GM23338 (cell line): ENCODE data around the gene DENND2A. TPM values are rescaled to one million over a fixed set of nuclear protein-coding genes. Genes with fewer than 3 reads are reported as not detected.

Source experiments
- ATAC-seq: fragments of 200-7000 bp; cut with Tn5 transposase; 3 replicates; pipeline ENCODE4 v1.9.1; 2020
- DNase-seq: peaks from one replicate; pipeline ENCODE4 v3.0.0-alpha.2; 2015; ENCODE audit warnings: low spot score
- H2AFZ ChIP-seq: fragments of 200-600 bp; sonication (generic); 2 replicates; pipeline ENCODE4 v1.8.0; 2016; ENCODE audit warnings: antibody characterized with exemption, mild to moderate bottlenecking, moderate library complexity
- H3F3A ChIP-seq: fragments of 200-600 bp; sonication (generic); replicated peaks from 2 replicates; pipeline ENCODE4 v1.8.0; 2017; ENCODE audit warnings: antibody characterized with exemption, mixed run types, low read depth
- H3K27ac ChIP-seq: fragments of 200-600 bp; sonication (generic); 2 replicates; pipeline ENCODE4 v1.6.1; 2016; ENCODE audit warnings: low read depth
- H3K27me3 ChIP-seq: fragments of 200-600 bp; sonication (generic); 2 replicates; pipeline ENCODE4 v1.8.0; 2016; ENCODE audit warnings: mild to moderate bottlenecking, mixed run types, moderate library complexity; ENCODE audit not compliant: insufficient read depth
- H3K36me3 ChIP-seq: fragments of 200-600 bp; sonication (generic); 2 replicates; pipeline ENCODE4 v1.8.0; 2016; ENCODE audit warnings: mild to moderate bottlenecking; ENCODE audit not compliant: insufficient read depth
- H3K4me1 ChIP-seq: fragments of 200-600 bp; sonication (generic); 2 replicates; pipeline ENCODE4 v1.8.0; 2016; ENCODE audit warnings: mild to moderate bottlenecking, moderate library complexity; ENCODE audit not compliant: insufficient read depth
- H3K4me2 ChIP-seq: fragments of 200-600 bp; sonication (generic); 2 replicates; pipeline ENCODE4 v1.7.1; 2017; ENCODE audit warnings: mixed run types
- H3K4me3 ChIP-seq: fragments of 200-600 bp; sonication (generic); 2 replicates; pipeline ENCODE4 v1.6.1; 2016; ENCODE audit warnings: mixed run types
- H3K79me2 ChIP-seq: fragments of 200-600 bp; sonication (generic); replicated peaks from 2 replicates; pipeline ENCODE4 v1.8.0; 2017; ENCODE audit warnings: mild to moderate bottlenecking; ENCODE audit not compliant: insufficient read depth
- H3K9me2 ChIP-seq: fragments of 200-600 bp; sonication (generic); 2 replicates; pipeline ENCODE4 v1.8.0; 2017; ENCODE audit not compliant: insufficient read depth
- H4K20me1 ChIP-seq: fragments of 200-600 bp; sonication (generic); replicated peaks from 2 replicates; pipeline ENCODE4 v1.8.0; 2017; ENCODE audit warnings: mild to moderate bottlenecking; ENCODE audit not compliant: insufficient read depth
- H3K27ac Mint-ChIP-seq: 2 replicates; pipeline ENCODE4 v1.8.0; 2020; ENCODE audit warnings: inconsistent platforms, mild to moderate bottlenecking, moderate library complexity, mixed read lengths
- H3K27me3 Mint-ChIP-seq: 3 replicates; pipeline ENCODE4 v1.8.0; 2022; ENCODE audit warnings: low read depth, mild to moderate bottlenecking, moderate library complexity, mixed read lengths, inconsistent platforms; ENCODE audit not compliant: insufficient read depth, poor library complexity
- H3K36me3 Mint-ChIP-seq: 3 replicates; pipeline ENCODE4 v1.8.0; 2021; ENCODE audit warnings: low read depth, mild to moderate bottlenecking, inconsistent platforms, moderate library complexity, mixed read lengths
- H3K4me1 Mint-ChIP-seq: 3 replicates; pipeline ENCODE4 v1.8.0; 2020; ENCODE audit warnings: mild to moderate bottlenecking, inconsistent platforms, mixed read lengths
- H3K4me3 Mint-ChIP-seq: 3 replicates; pipeline ENCODE4 v1.8.0; 2021; ENCODE audit warnings: moderate library complexity, mild to moderate bottlenecking, inconsistent platforms, mixed read lengths
- H3K9me3 Mint-ChIP-seq: 3 replicates; pipeline ENCODE4 v1.8.0; 2020; ENCODE audit warnings: moderate library complexity, mild to moderate bottlenecking, inconsistent platforms, mixed read lengths
- CREB1 ChIP-seq: fragments of 250-450 bp; sonication (Bioruptor Pico); IDR thresholded peaks from 2 replicates; pipeline ENCODE4 v1.5.0; 2020; ENCODE audit warnings: low read depth, mild to moderate bottlenecking, moderate library complexity
- EZH2phosphoT487 ChIP-seq: fragments of 200-600 bp; sonication (generic); IDR thresholded peaks from one replicate; pipeline ENCODE4 v1.8.1; 2018; ENCODE audit warnings: antibody characterized with exemption; ENCODE audit not compliant: unreplicated experiment
- JUNB ChIP-seq: IDR thresholded peaks from one replicate; pipeline ENCODE4 v1.6.1; 2016; ENCODE audit warnings: antibody characterized with exemption; ENCODE audit not compliant: unreplicated experiment
- ZNF114 ChIP-seq: fragments of 250-450 bp; sonication (Bioruptor Pico); IDR thresholded peaks from 2 replicates; pipeline ENCODE4 v1.5.0; 2020; ENCODE audit warnings: mild to moderate bottlenecking, moderate library complexity
- ZNF331 ChIP-seq: fragments of 250-450 bp; sonication (Bioruptor Pico); IDR thresholded peaks from 2 replicates; pipeline ENCODE4 v1.5.0; 2020; ENCODE audit warnings: low read depth, mild to moderate bottlenecking, moderate library complexity
- polyA plus RNA-seq: library from polyadenylated mRNA; unstranded; fragments of >200 nt; fragmentation: Nextera tagmentation; extraction: Ambion mirVana; gene quantifications from 2 replicates; pipeline ENCODE4 v1.2.1, GENCODE V29; 2016
- total RNA-seq: library from RNA; depleted of rRNA; stranded (reverse); fragments of >200 nt; shearing (Covaris generic); gene quantifications from 2 replicates; pipeline ENCODE4 v1.2.3, GENCODE V29; 2014
- TF ChIP-seq, protein P1 (sequence below), 2 experiments: fragments of 200-600 bp in 1 of 2; sonication (generic) in 1 of 2; conservative IDR thresholded peaks; 2 replicates each; pipeline versions ENCODE4 v1.5.1 to v1.6.1; 2016 to 2017; ENCODE audit warnings: antibody characterized with exemption in 2 of 2, low read depth in 2 of 2, mild to moderate bottlenecking in 2 of 2, moderate library complexity in 1 of 2
- TF ChIP-seq, protein P2 (sequence below): fragments of 250-450 bp; sonication (Bioruptor Pico); IDR thresholded peaks from 2 replicates; pipeline ENCODE4 v1.5.0; 2020; ENCODE audit warnings: mild to moderate bottlenecking, moderate library complexity

The DENND2A gene
- total and polyA plus RNA-seq, 2 experiments from 2014 or later = 1.7 to 5.6 TPM

DNA sequence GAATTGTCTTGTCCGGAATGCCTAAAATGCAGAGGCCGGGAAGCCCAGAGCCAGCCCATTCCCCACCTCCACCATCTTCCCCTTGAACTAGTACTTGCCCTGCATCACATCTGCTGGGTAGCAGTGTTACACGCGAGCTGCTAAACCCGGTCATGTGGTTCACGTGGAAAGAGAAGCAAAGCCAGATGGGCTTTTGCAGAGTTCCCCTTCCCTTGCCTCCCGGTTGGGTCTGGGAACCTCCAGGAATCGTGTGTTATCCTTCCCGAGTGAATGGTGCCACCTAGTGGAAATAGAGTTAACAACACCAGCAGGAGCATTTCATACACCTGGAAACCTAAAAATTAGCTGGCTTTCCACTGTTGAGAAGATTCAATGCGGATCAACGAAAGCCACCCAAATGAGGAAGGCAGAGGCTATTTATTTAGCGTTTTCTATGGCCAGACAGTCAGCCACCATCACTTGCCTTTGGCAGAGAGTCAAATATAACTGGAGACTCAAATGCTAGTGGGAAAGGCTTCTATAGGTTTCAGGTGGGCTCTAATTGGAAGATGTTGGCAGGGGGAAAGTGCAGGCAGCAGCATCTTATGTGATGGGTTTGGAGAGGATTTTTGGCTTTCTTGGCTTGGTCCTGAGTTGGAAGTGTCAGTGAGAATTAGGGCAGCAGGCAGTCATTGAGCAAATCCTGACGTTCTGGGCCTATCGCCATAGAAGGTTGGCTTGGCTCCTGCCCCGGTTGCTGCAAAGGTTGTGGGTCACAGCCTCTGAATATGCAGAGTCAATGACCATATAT lies 12.9 kb upstream of the DENND2A start:
- TF ChIP-seq, protein P1, sequence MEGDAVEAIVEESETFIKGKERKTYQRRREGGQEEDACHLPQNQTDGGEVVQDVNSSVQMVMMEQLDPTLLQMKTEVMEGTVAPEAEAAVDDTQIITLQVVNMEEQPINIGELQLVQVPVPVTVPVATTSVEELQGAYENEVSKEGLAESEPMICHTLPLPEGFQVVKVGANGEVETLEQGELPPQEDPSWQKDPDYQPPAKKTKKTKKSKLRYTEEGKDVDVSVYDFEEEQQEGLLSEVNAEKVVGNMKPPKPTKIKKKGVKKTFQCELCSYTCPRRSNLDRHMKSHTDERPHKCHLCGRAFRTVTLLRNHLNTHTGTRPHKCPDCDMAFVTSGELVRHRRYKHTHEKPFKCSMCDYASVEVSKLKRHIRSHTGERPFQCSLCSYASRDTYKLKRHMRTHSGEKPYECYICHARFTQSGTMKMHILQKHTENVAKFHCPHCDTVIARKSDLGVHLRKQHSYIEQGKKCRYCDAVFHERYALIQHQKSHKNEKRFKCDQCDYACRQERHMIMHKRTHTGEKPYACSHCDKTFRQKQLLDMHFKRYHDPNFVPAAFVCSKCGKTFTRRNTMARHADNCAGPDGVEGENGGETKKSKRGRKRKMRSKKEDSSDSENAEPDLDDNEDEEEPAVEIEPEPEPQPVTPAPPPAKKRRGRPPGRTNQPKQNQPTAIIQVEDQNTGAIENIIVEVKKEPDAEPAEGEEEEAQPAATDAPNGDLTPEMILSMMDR (conservative IDR thresholded peaks at IDR 0.05; ENCODE audit: low read depth in 2 of 2) = peak; percentile 93 to 97
- no peak for TF ChIP-seq ZNF114
- TF ChIP-seq ZNF331 (CRISPR knock-in tag) = no peak

DNA sequence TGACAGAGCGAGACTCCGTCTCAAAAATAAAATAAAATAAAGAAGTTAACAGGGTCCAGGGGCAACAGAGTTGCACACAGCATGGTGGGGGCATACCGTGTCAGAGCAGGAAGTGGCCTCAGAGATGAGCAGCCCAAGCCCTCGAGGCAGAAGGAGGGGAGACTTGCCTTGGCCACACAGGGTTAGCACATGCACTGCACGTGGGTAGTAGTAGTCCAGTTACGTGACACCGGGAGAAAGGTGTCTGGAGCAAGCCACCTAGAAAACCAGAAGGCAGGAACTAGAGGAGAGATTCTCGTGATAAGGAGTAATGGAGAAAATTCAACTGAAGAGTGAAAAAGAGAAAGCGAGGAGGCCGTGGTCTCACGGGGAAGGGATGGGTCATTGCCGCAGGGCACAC lies 9.8 kb upstream of the DENND2A start:
- no peaks in the 10 kb centered on the region for H3K9me2 ChIP-seq
- no peak overlapping the region for H3K4me2 ChIP-seq
- H3F3A ChIP-seq = no peaks in the 10 kb centered on the region
- no peak for DNase-seq
- no peaks in the 10 kb centered on the region for H3K27me3 ChIP-seq
- no peaks in the 10 kb centered on the region for H3K36me3 Mint-ChIP-seq
- H3K27ac ChIP-seq = no peak overlapping the region
- H3K27ac Mint-ChIP-seq = no peak overlapping the region
- no peak for ATAC-seq
- H3K79me2 ChIP-seq = no peaks in the 10 kb centered on the region
- H3K9me3 Mint-ChIP-seq = no peaks in the 10 kb centered on the region
- H2AFZ ChIP-seq = no peak overlapping the region
- H3K4me1 ChIP-seq = 0 out of 2 replicates have a peak, but pooled peaks cover 5% of the 10 kb centered on the region
- no peaks in the 10 kb centered on the region for H4K20me1 ChIP-seq
- TF ChIP-seq, protein P2, sequence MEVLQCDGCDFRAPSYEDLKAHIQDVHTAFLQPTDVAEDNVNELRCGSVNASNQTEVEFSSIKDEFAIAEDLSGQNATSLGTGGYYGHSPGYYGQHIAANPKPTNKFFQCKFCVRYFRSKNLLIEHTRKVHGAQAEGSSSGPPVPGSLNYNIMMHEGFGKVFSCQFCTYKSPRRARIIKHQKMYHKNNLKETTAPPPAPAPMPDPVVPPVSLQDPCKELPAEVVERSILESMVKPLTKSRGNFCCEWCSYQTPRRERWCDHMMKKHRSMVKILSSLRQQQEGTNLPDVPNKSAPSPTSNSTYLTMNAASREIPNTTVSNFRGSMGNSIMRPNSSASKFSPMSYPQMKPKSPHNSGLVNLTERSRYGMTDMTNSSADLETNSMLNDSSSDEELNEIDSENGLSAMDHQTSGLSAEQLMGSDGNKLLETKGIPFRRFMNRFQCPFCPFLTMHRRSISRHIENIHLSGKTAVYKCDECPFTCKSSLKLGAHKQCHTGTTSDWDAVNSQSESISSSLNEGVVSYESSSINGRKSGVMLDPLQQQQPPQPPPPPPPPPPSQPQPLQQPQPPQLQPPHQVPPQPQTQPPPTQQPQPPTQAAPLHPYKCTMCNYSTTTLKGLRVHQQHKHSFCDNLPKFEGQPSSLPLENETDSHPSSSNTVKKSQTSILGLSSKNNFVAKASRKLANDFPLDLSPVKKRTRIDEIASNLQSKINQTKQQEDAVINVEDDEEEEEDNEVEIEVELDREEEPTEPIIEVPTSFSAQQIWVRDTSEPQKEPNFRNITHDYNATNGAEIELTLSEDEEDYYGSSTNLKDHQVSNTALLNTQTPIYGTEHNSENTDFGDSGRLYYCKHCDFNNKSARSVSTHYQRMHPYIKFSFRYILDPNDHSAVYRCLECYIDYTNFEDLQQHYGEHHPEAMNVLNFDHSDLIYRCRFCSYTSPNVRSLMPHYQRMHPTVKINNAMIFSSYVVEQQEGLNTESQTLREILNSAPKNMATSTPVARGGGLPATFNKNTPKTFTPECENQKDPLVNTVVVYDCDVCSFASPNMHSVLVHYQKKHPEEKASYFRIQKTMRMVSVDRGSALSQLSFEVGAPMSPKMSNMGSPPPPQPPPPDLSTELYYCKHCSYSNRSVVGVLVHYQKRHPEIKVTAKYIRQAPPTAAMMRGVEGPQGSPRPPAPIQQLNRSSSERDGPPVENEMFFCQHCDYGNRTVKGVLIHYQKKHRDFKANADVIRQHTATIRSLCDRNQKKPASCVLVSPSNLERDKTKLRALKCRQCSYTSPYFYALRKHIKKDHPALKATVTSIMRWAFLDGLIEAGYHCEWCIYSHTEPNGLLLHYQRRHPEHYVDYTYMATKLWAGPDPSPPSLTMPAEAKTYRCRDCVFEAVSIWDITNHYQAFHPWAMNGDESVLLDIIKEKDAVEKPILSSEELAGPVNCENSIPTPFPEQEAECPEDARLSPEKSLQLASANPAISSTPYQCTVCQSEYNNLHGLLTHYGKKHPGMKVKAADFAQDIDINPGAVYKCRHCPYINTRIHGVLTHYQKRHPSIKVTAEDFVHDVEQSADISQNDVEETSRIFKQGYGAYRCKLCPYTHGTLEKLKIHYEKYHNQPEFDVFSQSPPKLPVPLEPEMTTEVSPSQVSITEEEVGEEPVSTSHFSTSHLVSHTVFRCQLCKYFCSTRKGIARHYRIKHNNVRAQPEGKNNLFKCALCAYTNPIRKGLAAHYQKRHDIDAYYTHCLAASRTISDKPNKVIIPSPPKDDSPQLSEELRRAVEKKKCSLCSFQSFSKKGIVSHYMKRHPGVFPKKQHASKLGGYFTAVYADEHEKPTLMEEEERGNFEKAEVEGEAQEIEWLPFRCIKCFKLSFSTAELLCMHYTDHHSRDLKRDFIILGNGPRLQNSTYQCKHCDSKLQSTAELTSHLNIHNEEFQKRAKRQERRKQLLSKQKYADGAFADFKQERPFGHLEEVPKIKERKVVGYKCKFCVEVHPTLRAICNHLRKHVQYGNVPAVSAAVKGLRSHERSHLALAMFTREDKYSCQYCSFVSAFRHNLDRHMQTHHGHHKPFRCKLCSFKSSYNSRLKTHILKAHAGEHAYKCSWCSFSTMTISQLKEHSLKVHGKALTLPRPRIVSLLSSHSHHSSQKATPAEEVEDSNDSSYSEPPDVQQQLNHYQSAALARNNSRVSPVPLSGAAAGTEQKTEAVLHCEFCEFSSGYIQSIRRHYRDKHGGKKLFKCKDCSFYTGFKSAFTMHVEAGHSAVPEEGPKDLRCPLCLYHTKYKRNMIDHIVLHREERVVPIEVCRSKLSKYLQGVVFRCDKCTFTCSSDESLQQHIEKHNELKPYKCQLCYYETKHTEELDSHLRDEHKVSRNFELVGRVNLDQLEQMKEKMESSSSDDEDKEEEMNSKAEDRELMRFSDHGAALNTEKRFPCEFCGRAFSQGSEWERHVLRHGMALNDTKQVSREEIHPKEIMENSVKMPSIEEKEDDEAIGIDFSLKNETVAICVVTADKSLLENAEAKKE (CRISPR knock-in tag) = no peak
- TF ChIP-seq CREB1 = no peak
- no peak for TF ChIP-seq JUNB
- no peak for TF ChIP-seq EZH2phosphoT487
- peaks cover 11% of the 10 kb centered on the region for H3K4me1 Mint-ChIP-seq
- no peaks in the 10 kb centered on the region for H3K36me3 ChIP-seq
- H3K4me3 Mint-ChIP-seq = no peak overlapping the region
- H3K27me3 Mint-ChIP-seq = peaks cover 16% of the 10 kb centered on the region
- H3K4me3 ChIP-seq = no peak overlapping the region

More for the DNA sequence above, 12.9 kb upstream of the DENND2A start:
- ATAC-seq (peak; percentile 92), DNase-seq (peak; percentile 95)
- Histone ChIP-seq H3K27me3 (no peaks in the 10 kb centered on the region), H3K4me2 (no peak overlapping the region), H3K4me3 (no peak overlapping the region), H3K4me1 (no peaks in the 10 kb centered on the region), H3K79me2 (no peaks in the 10 kb centered on the region), H3K27ac (no peak overlapping the region), H3F3A (no peaks in the 10 kb centered on the region), H4K20me1 (no peaks in the 10 kb centered on the region), H3K36me3 (no peaks in the 10 kb centered on the region), H3K9me2 (no peaks in the 10 kb centered on the region), H2AFZ (peak overlapping the region; percentile 57)
- Mint-ChIP-seq H3K27ac (no peak overlapping the region; the same call in 1 of the 2 replicates), H3K27me3 (peaks cover 14% of the 10 kb centered on the region), H3K36me3 (no peaks in the 10 kb centered on the region), H3K4me1 (peaks cover 9% of the 10 kb centered on the region), H3K4me3 (no peak overlapping the region), H3K9me3 (peaks cover 3% of the 10 kb centered on the region; the same call in 1 of the 3 replicates)
